CD14-positive monocyte (primary cell): ENCODE results near the gene TM4SF1. TPM values are rescaled to one million over a fixed set of nuclear protein-coding genes. Genes with fewer than 3 reads are reported as not detected.

ENCODE experiments used
- DNase-seq, 3 donors: peaks; one replicate each; pipeline ENCODE4 v3.0.0-alpha.2; 2011 to 2022
- H2AFZ ChIP-seq: 2 replicates; pipeline ENCODE4 v1.6.0; 2012; ENCODE audit warnings: mild to moderate bottlenecking, low read depth, low read length, inconsistent platforms; ENCODE audit not compliant: insufficient read depth, poor library complexity, severe bottlenecking
- H3K27ac ChIP-seq, 2 donors: 1 replicate in 1 of 2; 2 replicates in 1 of 2; pipeline ENCODE4 v1.5.1; 2012 to 2013; ENCODE audit warnings: low read length in 2 of 2, control low read depth in 1 of 2, inconsistent platforms in 1 of 2, low read depth in 1 of 2, mild to moderate bottlenecking in 1 of 2
- H3K27me3 ChIP-seq, 2 donors: one replicate each; pipeline versions ENCODE4 v1.6.0 to v1.6.1; 2011 to 2013; ENCODE audit warnings: low read length in 2 of 2; ENCODE audit not compliant: control insufficient read depth in 2 of 2, insufficient read depth in 2 of 2
- H3K36me3 ChIP-seq, 2 donors: replicated peaks in 1 of 2; 1 replicate in 1 of 2; 2 replicates in 1 of 2; pipeline versions ENCODE4 v1.5.1 to v1.6.1; 2012 to 2013; ENCODE audit warnings: low read length in 2 of 2, control low read depth in 1 of 2, inconsistent platforms in 1 of 2, mild to moderate bottlenecking in 1 of 2; ENCODE audit not compliant: insufficient read depth in 2 of 2, control insufficient read depth in 1 of 2
- H3K4me1 ChIP-seq, 2 donors: 1 replicate in 1 of 2; 2 replicates in 1 of 2; pipeline versions ENCODE4 v1.5.1 to v1.6.1; 2012 to 2013; ENCODE audit warnings: low read length in 2 of 2, control low read depth in 1 of 2, inconsistent platforms in 1 of 2, mild to moderate bottlenecking in 1 of 2, moderate library complexity in 1 of 2; ENCODE audit not compliant: insufficient read depth in 2 of 2, control insufficient read depth in 1 of 2
- H3K4me2 ChIP-seq: replicated peaks from 2 replicates; pipeline ENCODE3; 2012; ENCODE audit warnings: low read length, moderate library complexity, mild to moderate bottlenecking; ENCODE audit not compliant: poor library complexity, severe bottlenecking; ENCODE audit errors: extremely low read depth
- H3K4me3 ChIP-seq, 3 experiments: fragments of 200-600 bp in 1 of 3; sonication (generic) in 1 of 3; replicated peaks in 1 of 3; 1 replicate in 2 of 3; 2 replicates in 1 of 3; pipeline ENCODE4 v1.5.1; 2011 to 2013; ENCODE audit warnings: low read length in 3 of 3, mild to moderate bottlenecking in 3 of 3, control low read depth in 2 of 3, low read depth in 2 of 3, inconsistent platforms in 1 of 3, moderate library complexity in 1 of 3
- H3K79me2 ChIP-seq: 2 replicates; pipeline ENCODE4 v1.6.0; 2012; ENCODE audit warnings: mild to moderate bottlenecking, control low read depth, inconsistent platforms, low read length, moderate library complexity; ENCODE audit not compliant: insufficient read depth
- H3K9ac ChIP-seq: 2 replicates; pipeline ENCODE4 v1.6.0; 2017; ENCODE audit warnings: low read length, mild to moderate bottlenecking; ENCODE audit not compliant: insufficient read depth, poor library complexity, severe bottlenecking
- H3K9me3 ChIP-seq, 2 donors: replicated peaks in 1 of 2; 1 replicate in 1 of 2; 2 replicates in 1 of 2; pipeline versions ENCODE4 v1.5.1 to v1.6.1; 2012 to 2013; ENCODE audit warnings: low read length in 2 of 2, control low read depth in 1 of 2; ENCODE audit not compliant: control insufficient read depth in 1 of 2, insufficient read depth in 1 of 2
- H4K20me1 ChIP-seq: 2 replicates; pipeline ENCODE4 v1.6.0; 2012; ENCODE audit warnings: mild to moderate bottlenecking, low read length, control low read depth, moderate library complexity; ENCODE audit not compliant: insufficient read depth
- H3K27ac Mint-ChIP-seq, 7 donors: one replicate each; pipeline ENCODE4 v1.8.0; 2020; ENCODE audit warnings: mild to moderate bottlenecking in 7 of 7, mixed read lengths in 7 of 7, moderate library complexity in 6 of 7, inconsistent platforms in 2 of 7
- H3K27me3 Mint-ChIP-seq, 3 donors: one replicate each; pipeline ENCODE4 v1.8.0; 2021 to 2022; ENCODE audit warnings: low read depth in 3 of 3, mild to moderate bottlenecking in 3 of 3, mixed read lengths in 3 of 3, moderate library complexity in 3 of 3, inconsistent platforms in 1 of 3
- H3K36me3 Mint-ChIP-seq, 2 donors: one replicate each; pipeline ENCODE4 v1.8.0; 2020; ENCODE audit warnings: mixed read lengths in 2 of 2, inconsistent platforms in 1 of 2, mild to moderate bottlenecking in 1 of 2
- H3K4me1 Mint-ChIP-seq: one replicate; pipeline ENCODE4 v1.8.0; 2020; ENCODE audit warnings: mild to moderate bottlenecking, mixed read lengths
- H3K4me3 Mint-ChIP-seq, 2 donors: one replicate each; pipeline ENCODE4 v1.8.0; 2020; ENCODE audit warnings: mild to moderate bottlenecking in 2 of 2, mixed read lengths in 2 of 2, moderate library complexity in 1 of 2
- H3K9me3 Mint-ChIP-seq, 7 donors: one replicate each; pipeline ENCODE4 v1.8.0; 2020 to 2022; ENCODE audit warnings: mixed read lengths in 7 of 7, mild to moderate bottlenecking in 6 of 7, moderate library complexity in 6 of 7, inconsistent platforms in 2 of 7
- CTCF ChIP-seq: fragments of 200-600 bp; IDR thresholded peaks from one replicate; pipeline ENCODE4 v1.8.0; 2022; ENCODE audit warnings: antibody characterized with exemption, mild to moderate bottlenecking
- WGBS: methylation state at CpG from one replicate; pipeline ENCODE4 v1.1.5; 2013; ENCODE audit warnings: missing lambda C conversion rate; ENCODE audit not compliant: insufficient coverage; 5-methylcytosine and 5-hydroxymethylcytosine counted together
- intact Hi-C, 2 donors: fragments of 100-400 bp; cut with micrococcal nuclease; formaldehyde crosslinking; loops; one replicate each; pipeline versions ENCODE4 v1.15.0 to v1.15.1; 2023
- polyA plus RNA-seq, 3 donors: library from polyadenylated mRNA; depleted of rRNA in 1 of 3; unstranded in 2 of 3; stranded (reverse) in 1 of 3; fragments of 300-500 nt in 2 of 3; fragments of >200 nt in 1 of 3; fragmentation: Illumina TruSeq in 2 of 3; gene quantifications; 1 replicate in 2 of 3; 2 replicates in 1 of 3; pipeline ENCODE4 v1.2.3, GENCODE V29; 2012 to 2021

The TM4SF1 gene
- polyA plus RNA-seq, 3 donors: not detected

- H3K9me3 ChIP-seq: no peaks in the 10 kb centered on the region
- no peaks in the 10 kb centered on the region for H3K79me2 ChIP-seq
- peak overlapping the region in 1 of 7 donors; percentile 28 for H3K27ac Mint-ChIP-seq
- H3K27me3 Mint-ChIP-seq: peaks cover 0 to 2% (median 1%) of the 10 kb centered on the region in 3 donors
- no peak overlapping the region for H3K9ac ChIP-seq
- H4K20me1 ChIP-seq: no peaks in the 10 kb centered on the region
- H3K4me2 ChIP-seq: no peak overlapping the region
- WGBS: no CpG with 5 or more reads among the region's 3 CpGs
- H2AFZ ChIP-seq: no peak overlapping the region
- no peak overlapping the region for H3K4me3 ChIP-seq
- no peak overlapping the region for H3K27ac ChIP-seq
- no peaks in the 10 kb centered on the region for H3K36me3 ChIP-seq
- H3K4me1 ChIP-seq: no peaks in the 10 kb centered on the region
- H3K36me3 Mint-ChIP-seq: no peaks in the 10 kb centered on the region
- H3K9me3 Mint-ChIP-seq: peaks cover 0 to 1% (median 0%) of the 10 kb centered on the region in 7 donors
- intact Hi-C loops: no loop called here
- TF ChIP-seq CTCF: no peak
- H3K4me3 Mint-ChIP-seq: no peak overlapping the region
- peaks cover 4% of the 10 kb centered on the region for H3K4me1 Mint-ChIP-seq
- DNase-seq: no peak
- H3K27me3 ChIP-seq: no peaks in the 10 kb centered on the region
Measured at GRCh38 chr3:149401212-149401925, 23.9 kb upstream of the TM4SF1 start.

GRCh38 chr3:149400645-149401044 is 23.2 kb upstream of the TM4SF1 start:
- no peaks in the 10 kb centered on the region for H3K4me1 ChIP-seq
- intact Hi-C loops: no loop called here
- H3K36me3 Mint-ChIP-seq: no peaks in the 10 kb centered on the region
- no peak overlapping the region for H3K9ac ChIP-seq
- H3K79me2 ChIP-seq: no peaks in the 10 kb centered on the region
- H3K27me3 ChIP-seq: no peaks in the 10 kb centered on the region
- peaks cover 0 to 2% (median 0%) of the 10 kb centered on the region in 3 donors for H3K27me3 Mint-ChIP-seq
- no peaks in the 10 kb centered on the region for H3K9me3 Mint-ChIP-seq
- no peak overlapping the region for H3K4me3 Mint-ChIP-seq
- DNase-seq: no peak
- no peak overlapping the region for H3K4me2 ChIP-seq
- H4K20me1 ChIP-seq: no peaks in the 10 kb centered on the region
- H2AFZ ChIP-seq: no peak overlapping the region
- peaks cover 4% of the 10 kb centered on the region for H3K4me1 Mint-ChIP-seq
- H3K27ac ChIP-seq: no peak overlapping the region
- no peaks in the 10 kb centered on the region for H3K9me3 ChIP-seq
- no peaks in the 10 kb centered on the region for H3K36me3 ChIP-seq
- TF ChIP-seq CTCF: no peak
- no peak overlapping the region for H3K4me3 ChIP-seq
- H3K27ac Mint-ChIP-seq: no peak overlapping the region
